OCI-LY7 (cell line): ENCODE data around the gene NPAS2.

Experiments
- CTCF ChIP-seq: fragments of 200-600 bp; sonication (generic); conservative IDR thresholded peaks from 2 replicates; pipeline ENCODE4 v1.5.1; 2014; ENCODE audit warnings: mild to moderate bottlenecking, antibody characterized with exemption, low read length, moderate library complexity, mixed read lengths
- EZH2phosphoT487 ChIP-seq: fragments of 200-600 bp; sonication (generic); IDR thresholded peaks from 2 replicates; pipeline ENCODE4 v1.6.1; 2018; ENCODE audit warnings: low read depth, borderline replicate concordance, mild to moderate bottlenecking, mixed run types, antibody characterized with exemption, low read length, moderate library complexity, mixed read lengths

DNA sequence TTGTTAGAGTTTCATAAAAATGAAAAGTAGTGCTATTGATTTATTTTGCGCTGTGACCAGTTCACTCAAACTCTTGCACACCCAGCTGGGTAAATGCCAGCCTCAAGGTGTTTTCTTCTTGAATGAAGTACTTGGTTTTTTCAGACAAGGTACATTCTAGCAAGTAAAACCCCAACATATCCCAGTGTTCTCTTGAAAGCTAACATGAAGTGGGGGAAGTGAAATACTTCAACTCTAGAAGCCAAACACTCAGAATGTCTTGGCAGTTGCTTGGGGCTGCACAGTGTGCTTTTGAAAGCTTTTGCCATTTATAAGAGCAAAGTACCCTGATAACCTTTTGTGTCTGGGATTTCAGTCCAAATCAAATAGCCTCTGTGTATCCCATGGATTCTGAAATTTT, 13.4 kb downstream of the NPAS2 start:
- TF ChIP-seq CTCF (no peak), EZH2phosphoT487 (no peak)
